ENCODE measurements around the gene MRTFA. TPM values are rescaled to one million over a fixed set of nuclear protein-coding genes. Genes with fewer than 3 reads are reported as not detected.
A peak's percentile ranks its signal among the peaks of the same experiment; 100 is the strongest.

The MRTFA gene
- total RNA-seq, 1 experiment from 2014 or later = 28.0 TPM

DNA sequence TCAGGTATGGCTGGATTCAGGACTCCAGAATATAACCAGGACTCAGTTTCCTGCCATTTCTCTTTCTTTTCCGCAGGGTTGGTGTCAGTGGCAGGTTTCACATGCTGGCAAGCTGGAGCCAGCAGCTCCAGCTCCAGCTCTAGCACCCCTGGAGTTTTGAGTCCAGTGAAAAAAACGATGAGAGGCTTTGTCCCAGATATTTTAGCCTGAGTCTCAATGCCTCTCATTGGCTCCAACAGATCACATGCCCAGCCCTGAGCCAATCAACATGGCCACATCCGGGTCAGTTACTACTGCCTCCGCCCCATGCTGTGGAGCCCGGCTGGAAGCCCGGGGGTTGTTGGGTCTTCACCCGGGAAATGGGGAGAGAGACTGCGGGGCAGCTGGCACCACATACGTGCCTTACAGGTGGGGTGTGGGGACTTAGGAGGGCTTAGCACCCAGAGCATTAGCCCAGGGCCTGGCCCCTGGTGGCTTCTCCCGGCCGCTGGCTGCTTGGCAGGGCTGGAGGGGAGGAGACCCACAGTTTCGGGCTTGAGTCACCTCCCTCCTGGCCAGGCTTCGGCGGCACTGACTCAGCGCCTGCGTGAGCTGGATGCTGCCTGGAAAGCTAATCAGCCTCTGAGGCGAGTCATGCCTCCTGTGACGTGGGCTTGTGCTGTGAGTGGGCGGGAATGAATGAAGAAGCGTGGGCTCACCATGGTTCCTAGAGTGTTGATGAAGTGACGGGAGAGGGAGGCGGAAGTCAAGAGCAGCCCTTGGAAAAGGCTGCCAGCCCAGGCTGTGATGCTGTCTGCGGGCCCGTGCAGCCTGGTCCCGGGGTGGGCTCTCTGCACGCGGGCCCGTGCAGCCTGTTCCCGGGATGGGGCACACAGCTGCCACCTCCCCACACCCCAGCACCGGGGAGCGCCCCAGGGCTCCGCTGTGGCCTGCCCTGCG is 15.3 kb upstream of the MRTFA start:
- H3K9me2 ChIP-seq (ENCODE audit: insufficient read depth) = no peaks in the 10 kb centered on the region
- H3K27me3 ChIP-seq (ENCODE audit: insufficient read depth, low read length) = no peaks in the 10 kb centered on the region
- H2AFZ ChIP-seq (ENCODE audit: low read depth, low read length, poor library complexity, severe bottlenecking) = peak overlapping the region; percentile 14
- TSS peak; percentile 84 for BruUV-seq (replicated peaks)
- TF ChIP-seq ZFX (IDR thresholded peaks at IDR 0.05) (peak; percentile 54; the same call in 1 of the 2 replicates), POLR2A (IDR thresholded peaks at IDR 0.05; ENCODE audit: borderline replicate concordance, extremely low read depth, insufficient read depth, insufficient read length) (peak; percentile 93), POLR2AphosphoS5 (IDR thresholded peaks at IDR 0.05; ENCODE audit: low read depth, low read length) (peak; percentile 82), FOSL1 (IDR thresholded peaks at IDR 0.05; ENCODE audit: low read depth) (peak; percentile 51; the same call in 1 of the 2 replicates), SIN3A (IDR thresholded peaks at IDR 0.05; ENCODE audit: low read depth) (peak; percentile 85), JUND (IDR thresholded peaks at IDR 0.05) (peak; percentile 39), EGR1 (IDR thresholded peaks at IDR 0.05; ENCODE audit: low read depth) (peak; percentile 99), RAD21 (IDR thresholded peaks at IDR 0.05; ENCODE audit: low read depth) (no peak), SP1 (IDR thresholded peaks at IDR 0.05; ENCODE audit: low read depth) (peak; percentile 83), CBX3 (IDR thresholded peaks at IDR 0.05; ENCODE audit: low read depth) (peak; percentile 66), YY1 (IDR thresholded peaks at IDR 0.05; ENCODE audit: extremely low read depth, insufficient replicate concordance, low read depth, low read length) (no peak), ZNF274 (IDR thresholded peaks at IDR 0.05; ENCODE audit: low read depth, low read length) (no peak), SRF (IDR thresholded peaks at IDR 0.05; ENCODE audit: low read depth) (no peak)
- TF ChIP-seq, protein P1, sequence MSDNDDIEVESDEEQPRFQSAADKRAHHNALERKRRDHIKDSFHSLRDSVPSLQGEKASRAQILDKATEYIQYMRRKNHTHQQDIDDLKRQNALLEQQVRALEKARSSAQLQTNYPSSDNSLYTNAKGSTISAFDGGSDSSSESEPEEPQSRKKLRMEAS (IDR thresholded peaks at IDR 0.05) = peak; percentile 93
- peak overlapping the region; percentile 90 for H3K4me2 ChIP-seq (ENCODE audit: low read length)
- no peaks in the 10 kb centered on the region for H3K9me3 ChIP-seq (ENCODE audit: control insufficient read depth in 1 of 2, insufficient read depth in 1 of 2, low read depth in 1 of 2, low read length in 2 of 2)
- ChIA-PET RAD21 (ENCODE audit: low non-redundant PET in 1 of 2, low total read pairs in 2 of 2, uncharacterized antibody in 2 of 2, unreplicated experiment in 2 of 2) (interaction anchor here (1.0 to 1.4 kb wide), 2 partner anchors 247 kb away, joined by 4 read pairs; no protein-coding TSS in a partner anchor), CTCF (interaction anchor here (0.6 to 2.0 kb wide), 6 partner anchors 10 to 247 kb away, joined by 4 to 7 read pairs (median 4); no protein-coding TSS in a partner anchor), POLR2A (interaction anchor here (1.0 to 2.7 kb wide), 12 partner anchors 11 to 608 kb away, joined by 3 to 14 read pairs (median 4); partner anchors contain the start of gene MRTFA)
- intact Hi-C loops (cut with micrococcal nuclease) = loop anchor here (10.0 kb wide), 1 partner anchor 243 kb away; no protein-coding TSS in a partner anchor
- H3K4me1 ChIP-seq (ENCODE audit: control insufficient read depth in 1 of 2, insufficient read depth in 2 of 2, low read length in 2 of 2) = peaks cover 9 to 39% of the 10 kb centered on the region in 2 experiments
- H4K20me1 ChIP-seq (ENCODE audit: insufficient read depth) = no peaks in the 10 kb centered on the region
- H3K79me2 ChIP-seq (ENCODE audit: insufficient read depth, low read length) = peaks cover 3% of the 10 kb centered on the region; the same call in 1 of the 2 replicates
- H3K9ac ChIP-seq (ENCODE audit: low read length) = peak overlapping the region; percentile 87
- ATAC-seq (peak; percentile 94), DNase-seq (ENCODE audit: low read depth, low spot score) (peak; percentile 95)
- peak overlapping the region; percentile 98 for H3K27ac ChIP-seq (ENCODE audit: low read depth, low read length)
- peak overlapping the region; percentile 66 to 67 for H3K4me3 ChIP-seq (replicated peaks in 1 of 2; ENCODE audit: low read depth in 1 of 2, low read length in 2 of 2)
- H3K36me3 ChIP-seq (ENCODE audit: control insufficient read depth in 1 of 2, insufficient read depth in 2 of 2, low read length in 2 of 2) = no peaks in the 10 kb centered on the region
